Astrocyte (in vitro differentiated cells and primary cell): ENCODE measurements around the gene DNAJC30. TPM values are rescaled to one million over a fixed set of nuclear protein-coding genes. Genes with fewer than 3 reads are reported as not detected.

Experiments
- DNase-seq: peaks from one replicate; pipeline ENCODE4 v3.0.0-alpha.2; 2010; ENCODE audit warnings: low read depth
- FAIRE-seq: peaks from 2 replicates; lab custom pipeline; 2011; peaks lifted over from hg19 to GRCh38; lab: Jason Lieb, UNC
- H2AFZ ChIP-seq: 2 replicates; pipeline ENCODE4 v1.6.0; 2012; ENCODE audit warnings: low read depth, low read length, inconsistent platforms
- H3K27ac ChIP-seq: 2 replicates; pipeline ENCODE4 v1.5.1; 2011; ENCODE audit warnings: low read depth, low read length, inconsistent platforms
- H3K27me3 ChIP-seq: 2 replicates; pipeline ENCODE4 v1.6.0; 2011; ENCODE audit warnings: low read length, inconsistent platforms; ENCODE audit not compliant: insufficient read depth
- H3K36me3 ChIP-seq: 2 replicates; pipeline ENCODE4 v1.5.1; 2011; ENCODE audit warnings: low read length, inconsistent platforms; ENCODE audit not compliant: insufficient read depth
- H3K4me1 ChIP-seq: 2 replicates; pipeline ENCODE4 v1.5.1; 2011; ENCODE audit warnings: low read length, inconsistent platforms; ENCODE audit not compliant: insufficient read depth
- H3K4me2 ChIP-seq: 2 replicates; pipeline ENCODE4 v1.6.0; 2012; ENCODE audit warnings: low read length, inconsistent platforms
- H3K4me3 ChIP-seq: 2 replicates; pipeline ENCODE4 v1.5.1; 2011; ENCODE audit warnings: low read depth, mild to moderate bottlenecking, low read length, inconsistent platforms; ENCODE audit not compliant: insufficient read depth
- H3K79me2 ChIP-seq: 2 replicates; pipeline ENCODE4 v1.6.0; 2012; ENCODE audit warnings: mild to moderate bottlenecking, low read length, inconsistent platforms; ENCODE audit not compliant: insufficient read depth
- H3K9ac ChIP-seq: 2 replicates; pipeline ENCODE4 v1.6.0; 2012; ENCODE audit warnings: mild to moderate bottlenecking, low read length, inconsistent platforms
- H3K9me3 ChIP-seq: 2 replicates; pipeline ENCODE4 v1.5.1; 2012; ENCODE audit warnings: low read depth, mild to moderate bottlenecking, low read length, inconsistent platforms; ENCODE audit not compliant: insufficient read depth
- H4K20me1 ChIP-seq: 2 replicates; pipeline ENCODE4 v1.6.0; 2012; ENCODE audit warnings: low read length, inconsistent platforms; ENCODE audit not compliant: insufficient read depth
- H3K27ac Mint-ChIP-seq: one replicate; pipeline ENCODE4 v1.8.0; 2021; ENCODE audit warnings: mild to moderate bottlenecking, mixed read lengths; ENCODE audit not compliant: unreplicated experiment
- H3K27me3 Mint-ChIP-seq: one replicate; pipeline ENCODE4 v1.8.0; 2021; ENCODE audit warnings: low read depth, mixed read lengths; ENCODE audit not compliant: unreplicated experiment
- H3K36me3 Mint-ChIP-seq: one replicate; pipeline ENCODE4 v1.8.0; 2021; ENCODE audit warnings: low read depth, mixed read lengths; ENCODE audit not compliant: unreplicated experiment
- H3K4me1 Mint-ChIP-seq: one replicate; pipeline ENCODE4 v1.8.0; 2021; ENCODE audit warnings: low read depth, mixed read lengths; ENCODE audit not compliant: unreplicated experiment
- H3K4me3 Mint-ChIP-seq: one replicate; pipeline ENCODE4 v1.8.0; 2021; ENCODE audit warnings: mild to moderate bottlenecking, moderate library complexity, mixed read lengths; ENCODE audit not compliant: unreplicated experiment
- H3K9me3 Mint-ChIP-seq: one replicate; pipeline ENCODE4 v1.8.0; 2021; ENCODE audit warnings: mild to moderate bottlenecking, mixed read lengths; ENCODE audit not compliant: unreplicated experiment
- EZH2 ChIP-seq: IDR thresholded peaks from 2 replicates; pipeline ENCODE4 v1.6.1; 2012; ENCODE audit warnings: mild to moderate bottlenecking, low read length, inconsistent platforms; ENCODE audit not compliant: insufficient read depth
- total RNA-seq: library from RNA; stranded (reverse); gene quantifications from 2 replicates; pipeline ENCODE4 v1.2.1, GENCODE V29; 2021
- TF ChIP-seq, protein P1 (sequence below): IDR thresholded peaks from 2 replicates; pipeline ENCODE4 v1.5.1; 2011; ENCODE audit warnings: low read depth, mild to moderate bottlenecking, inconsistent platforms, low read length, moderate library complexity; ENCODE audit not compliant: insufficient read depth

DNAJC30 gene
- total RNA-seq, 1 donor from 2014 or later: 11.0 TPM

DNA sequence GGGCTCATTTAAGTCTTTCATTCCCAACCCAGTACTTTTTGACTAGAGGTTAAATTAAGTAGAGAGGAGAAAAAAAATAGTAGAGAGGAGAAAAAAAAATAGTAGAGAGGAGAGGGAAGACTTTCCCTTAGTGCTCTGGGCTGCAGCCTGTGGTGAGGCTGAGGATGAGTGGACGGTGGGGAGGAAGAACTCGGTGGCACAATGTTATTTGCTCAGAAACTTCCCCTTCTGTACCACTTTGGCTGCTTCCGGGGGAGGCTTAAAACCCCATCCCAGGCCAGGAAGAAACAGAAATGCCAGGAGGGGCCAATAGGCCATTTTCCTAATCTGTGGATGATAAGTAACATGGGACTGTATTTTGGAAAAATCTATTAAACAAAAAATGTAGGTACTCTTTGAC is 44.3 kb downstream of the DNAJC30 start:
- Histone ChIP-seq H3K4me1 (peaks cover 9% of the 10 kb centered on the region), H3K4me3 (no peak overlapping the region), H3K9ac (no peak overlapping the region), H3K4me2 (no peak overlapping the region), H4K20me1 (no peaks in the 10 kb centered on the region), H3K79me2 (no peaks in the 10 kb centered on the region), H2AFZ (no peak overlapping the region), H3K27me3 (no peaks in the 10 kb centered on the region), H3K36me3 (no peaks in the 10 kb centered on the region), H3K27ac (no peak overlapping the region), H3K9me3 (peaks cover 11% of the 10 kb centered on the region)
- H3K4me1 Mint-ChIP-seq: peaks cover 7% of the 10 kb centered on the region
- FAIRE-seq (no peak), DNase-seq (no peak)
- no peaks in the 10 kb centered on the region for H3K9me3 Mint-ChIP-seq
- H3K36me3 Mint-ChIP-seq: no peaks in the 10 kb centered on the region
- no peak overlapping the region for H3K27ac Mint-ChIP-seq
- H3K4me3 Mint-ChIP-seq: no peak overlapping the region
- TF ChIP-seq, protein P1, sequence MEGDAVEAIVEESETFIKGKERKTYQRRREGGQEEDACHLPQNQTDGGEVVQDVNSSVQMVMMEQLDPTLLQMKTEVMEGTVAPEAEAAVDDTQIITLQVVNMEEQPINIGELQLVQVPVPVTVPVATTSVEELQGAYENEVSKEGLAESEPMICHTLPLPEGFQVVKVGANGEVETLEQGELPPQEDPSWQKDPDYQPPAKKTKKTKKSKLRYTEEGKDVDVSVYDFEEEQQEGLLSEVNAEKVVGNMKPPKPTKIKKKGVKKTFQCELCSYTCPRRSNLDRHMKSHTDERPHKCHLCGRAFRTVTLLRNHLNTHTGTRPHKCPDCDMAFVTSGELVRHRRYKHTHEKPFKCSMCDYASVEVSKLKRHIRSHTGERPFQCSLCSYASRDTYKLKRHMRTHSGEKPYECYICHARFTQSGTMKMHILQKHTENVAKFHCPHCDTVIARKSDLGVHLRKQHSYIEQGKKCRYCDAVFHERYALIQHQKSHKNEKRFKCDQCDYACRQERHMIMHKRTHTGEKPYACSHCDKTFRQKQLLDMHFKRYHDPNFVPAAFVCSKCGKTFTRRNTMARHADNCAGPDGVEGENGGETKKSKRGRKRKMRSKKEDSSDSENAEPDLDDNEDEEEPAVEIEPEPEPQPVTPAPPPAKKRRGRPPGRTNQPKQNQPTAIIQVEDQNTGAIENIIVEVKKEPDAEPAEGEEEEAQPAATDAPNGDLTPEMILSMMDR: no peak
- TF ChIP-seq EZH2: no peak
- peaks cover 10% of the 10 kb centered on the region for H3K27me3 Mint-ChIP-seq

DNA sequence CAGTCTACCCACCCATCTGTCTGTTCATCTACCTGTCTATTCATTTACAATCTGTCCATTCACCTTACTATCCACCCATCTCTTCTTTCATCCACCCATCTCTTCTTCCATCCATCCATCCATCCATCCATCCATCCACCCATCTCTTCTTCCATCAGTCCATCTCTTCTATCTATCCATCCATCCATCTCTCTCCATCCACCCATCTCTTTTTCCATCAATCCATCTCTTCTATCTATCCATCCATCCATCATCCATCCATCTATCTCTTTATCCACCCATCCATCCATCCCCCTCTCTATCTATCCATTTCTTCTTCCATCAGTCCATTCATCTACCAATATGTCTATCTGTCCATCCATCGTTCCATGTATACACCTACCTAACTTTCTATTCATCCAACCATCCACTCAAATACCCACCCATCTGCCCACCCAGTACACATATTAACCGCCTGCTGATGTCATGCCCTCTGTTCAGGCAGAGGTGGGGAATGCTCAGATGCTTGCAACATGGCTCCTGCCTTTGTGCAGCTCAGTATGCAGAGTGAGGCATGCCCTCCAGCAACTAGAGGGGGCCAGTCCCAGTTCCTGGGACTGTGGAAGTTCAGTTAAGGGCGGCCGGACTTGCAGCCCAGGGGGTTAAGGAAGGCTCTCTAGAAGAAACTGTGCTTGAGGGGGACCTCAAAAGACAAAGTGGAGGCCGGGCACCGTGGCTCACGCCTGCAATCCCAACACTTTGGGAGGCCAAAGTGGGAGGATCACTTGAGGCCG is 47.6 kb downstream of the DNAJC30 start:
- H4K20me1 ChIP-seq: no peaks in the 10 kb centered on the region
- H3K79me2 ChIP-seq: no peaks in the 10 kb centered on the region
- Mint-ChIP-seq H3K4me3 (no peak overlapping the region), H3K4me1 (peaks cover 7% of the 10 kb centered on the region), H3K27me3 (peaks cover 5% of the 10 kb centered on the region), H3K36me3 (no peaks in the 10 kb centered on the region), H3K27ac (no peak overlapping the region), H3K9me3 (no peaks in the 10 kb centered on the region)
- no peaks in the 10 kb centered on the region for H3K36me3 ChIP-seq
- DNase-seq: no peak
- H3K9me3 ChIP-seq: no peaks in the 10 kb centered on the region
- no peak overlapping the region for H2AFZ ChIP-seq
- H3K4me1 ChIP-seq: peaks cover 9% of the 10 kb centered on the region
- H3K4me2 ChIP-seq: peak overlapping the region; percentile 52
- FAIRE-seq: no peak
- no peak overlapping the region for H3K27ac ChIP-seq
- H3K4me3 ChIP-seq: no peak overlapping the region
- H3K27me3 ChIP-seq: no peaks in the 10 kb centered on the region
- no peak for TF ChIP-seq EZH2
- TF ChIP-seq, protein P1: no peak
- H3K9ac ChIP-seq: no peak overlapping the region

DNA sequence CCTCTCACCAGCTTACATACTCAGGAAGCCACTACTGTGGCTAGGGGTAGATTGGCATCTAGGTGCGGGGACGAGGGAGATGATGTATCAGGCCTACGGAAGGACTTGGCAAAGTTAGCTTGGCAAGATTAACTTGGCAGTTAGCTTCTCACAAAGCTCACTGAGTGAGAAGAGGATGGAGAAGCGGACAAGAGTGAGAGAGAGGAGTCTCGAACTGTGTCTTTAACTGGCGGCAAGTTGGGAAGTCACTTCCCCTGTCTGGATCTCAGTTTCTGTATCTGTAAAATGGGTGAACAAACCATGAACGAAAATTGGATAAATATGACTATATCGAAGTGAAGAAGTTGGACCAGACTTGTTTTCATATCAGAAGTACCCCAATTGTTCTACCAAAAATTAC is 49.4 kb downstream of the DNAJC30 start:
- no peak for TF ChIP-seq EZH2
- TF ChIP-seq, protein P1: no peak
- Mint-ChIP-seq H3K9me3 (no peaks in the 10 kb centered on the region), H3K27me3 (peaks cover 10% of the 10 kb centered on the region), H3K27ac (no peak overlapping the region), H3K36me3 (no peaks in the 10 kb centered on the region), H3K4me3 (no peak overlapping the region), H3K4me1 (peaks cover 7% of the 10 kb centered on the region)
- no peak for FAIRE-seq
- Histone ChIP-seq H4K20me1 (no peaks in the 10 kb centered on the region), H3K9ac (no peak overlapping the region), H3K27me3 (no peaks in the 10 kb centered on the region), H3K27ac (no peak overlapping the region), H3K9me3 (no peaks in the 10 kb centered on the region), H3K4me2 (no peak overlapping the region), H3K36me3 (no peaks in the 10 kb centered on the region), H3K4me3 (no peak overlapping the region), H3K79me2 (no peaks in the 10 kb centered on the region), H3K4me1 (peaks cover 9% of the 10 kb centered on the region), H2AFZ (no peak overlapping the region)
- no peak for DNase-seq
